Endothelial cell of umbilical vein (primary cell): Measurements from ENCODE around the gene JHY. TPM values are rescaled to one million over a fixed set of nuclear protein-coding genes. Genes with fewer than 3 reads are reported as not detected.

Source experiments
- BruUV-seq: library from RNA; stranded (reverse); fragments of 400-500 nt; replicated peaks from 2 replicates; lab custom pipeline; 2021; lab: Mats Ljungman, UMichigan
- CTCF ChIA-PET: fragments of 300-600, 350-600 bp; sonication (Branson Sonifier 250); formaldehyde crosslinking; loops from one replicate; lab custom pipeline; 2021; ENCODE audit warnings: antibody characterized with exemption, inconsistent platforms; lab: Charles Lee
- POLR2A ChIA-PET: fragments of 300-600, 350-600 bp; sonication (Branson Sonifier 250); formaldehyde crosslinking; loops from one replicate; lab custom pipeline; 2021; ENCODE audit warnings: antibody characterized with exemption, inconsistent platforms; lab: Charles Lee
- DNase-seq: peaks from one replicate; pipeline ENCODE4 v3.0.0-alpha.2; 2011; ENCODE audit warnings: low read depth, low spot score
- FAIRE-seq: peaks from 2 replicates; lab custom pipeline; 2011; peaks lifted over from hg19 to GRCh38; lab: Jason Lieb, UNC
- H2AFZ ChIP-seq: 2 replicates; pipeline ENCODE4 v1.6.0; 2012; ENCODE audit warnings: low read depth, low read length, control low read depth, inconsistent platforms
- H3K27ac ChIP-seq: 2 replicates; pipeline ENCODE4 v1.5.1; 2011; ENCODE audit warnings: low read depth, mild to moderate bottlenecking, control low read depth, low read length, moderate library complexity; ENCODE audit not compliant: insufficient read depth
- H3K27me3 ChIP-seq, 2 experiments: 2 replicates each; pipeline versions ENCODE4 v1.6.0 to v1.6.1; 2011; ENCODE audit warnings: low read length in 2 of 2, mixed read lengths in 1 of 2; ENCODE audit not compliant: control insufficient read depth in 2 of 2, insufficient read depth in 2 of 2
- H3K36me3 ChIP-seq, 2 experiments: 2 replicates in 1 of 2; 3 replicates in 1 of 2; pipeline ENCODE4 v1.5.1; 2011; ENCODE audit warnings: low read length in 2 of 2, mild to moderate bottlenecking in 1 of 2, moderate library complexity in 1 of 2; ENCODE audit not compliant: control insufficient read depth in 2 of 2, insufficient read depth in 2 of 2; ENCODE audit errors: extremely low read depth in 1 of 2
- H3K4me1 ChIP-seq: 3 replicates; pipeline ENCODE4 v1.5.1; 2011; ENCODE audit warnings: mild to moderate bottlenecking, low read length; ENCODE audit not compliant: control insufficient read depth, insufficient read depth; ENCODE audit errors: extremely low read depth
- H3K4me2 ChIP-seq: 2 replicates; pipeline ENCODE4 v1.6.1; 2011; ENCODE audit warnings: low read length, control low read depth, mixed read lengths; ENCODE audit not compliant: insufficient read depth
- H3K4me3 ChIP-seq, 3 experiments: fragments of 200-600 bp in 1 of 3; sonication (generic), shearing (Covaris generic) in 1 of 3; replicated peaks in 1 of 3; 2 replicates each; pipeline ENCODE4 v1.5.1; 2011 to 2016; ENCODE audit warnings: control low read depth in 3 of 3, low read length in 3 of 3, mild to moderate bottlenecking in 2 of 3, inconsistent platforms in 1 of 3, low read depth in 1 of 3, moderate library complexity in 1 of 3; ENCODE audit not compliant: insufficient read depth in 1 of 3
- H3K79me2 ChIP-seq: 2 replicates; pipeline ENCODE4 v1.6.0; 2012; ENCODE audit warnings: low read length, inconsistent platforms; ENCODE audit not compliant: control insufficient read depth, insufficient read depth
- H3K9ac ChIP-seq: replicated peaks from 2 replicates; pipeline ENCODE3; 2011; ENCODE audit warnings: low read length, control low read depth; ENCODE audit not compliant: insufficient read depth; ENCODE audit errors: extremely low read depth
- H3K9me1 ChIP-seq: replicated peaks from 3 replicates; pipeline ENCODE4 v1.6.0; 2011; ENCODE audit warnings: mild to moderate bottlenecking, low read length; ENCODE audit not compliant: control insufficient read depth, insufficient read depth; ENCODE audit errors: extremely low read depth
- H3K9me3 ChIP-seq: replicated peaks from 2 replicates; pipeline ENCODE4 v1.5.1; 2012; ENCODE audit warnings: low read length, inconsistent platforms; ENCODE audit not compliant: control insufficient read depth, insufficient read depth
- H4K20me1 ChIP-seq: replicated peaks from 2 replicates; pipeline ENCODE3; 2011; ENCODE audit warnings: mild to moderate bottlenecking, low read length; ENCODE audit not compliant: control insufficient read depth, insufficient read depth; ENCODE audit errors: extremely low read depth
- CTCF ChIP-seq, 2 donors: IDR thresholded peaks; 1 replicate in 1 of 2; 2 replicates in 1 of 2; pipeline ENCODE4 v1.5.1; 2011; ENCODE audit warnings: low read length in 2 of 2, mild to moderate bottlenecking in 2 of 2, moderate library complexity in 2 of 2, control low read depth in 1 of 2, inconsistent platforms in 1 of 2, low read depth in 1 of 2; ENCODE audit not compliant: insufficient read depth in 1 of 2; ENCODE audit errors: extremely low read depth in 1 of 2
- EZH2 ChIP-seq: IDR thresholded peaks from 2 replicates; pipeline ENCODE4 v1.6.1; 2012; ENCODE audit warnings: borderline replicate concordance, low read depth, mild to moderate bottlenecking, moderate library complexity, low read length, inconsistent platforms; ENCODE audit not compliant: severe bottlenecking
- GATA2 ChIP-seq: IDR thresholded peaks from 2 replicates; pipeline ENCODE4 v1.7.0; 2011; ENCODE audit warnings: low read depth, mild to moderate bottlenecking, moderate library complexity, mixed read lengths, low read length; ENCODE audit not compliant: insufficient read length, insufficient read depth
- MAX ChIP-seq: IDR thresholded peaks from 2 replicates; pipeline ENCODE4 v1.6.1; 2011; ENCODE audit not compliant: insufficient read depth, insufficient read length
- MYC ChIP-seq: IDR thresholded peaks from one replicate; pipeline ENCODE4 v1.6.1; 2011; ENCODE audit warnings: mild to moderate bottlenecking, low read depth, low read length
- POLR2A ChIP-seq: IDR thresholded peaks from 2 replicates; pipeline ENCODE4 v1.6.1; 2012; ENCODE audit warnings: low read depth, mild to moderate bottlenecking, control low read depth, low read length
- POLR2AphosphoS5 ChIP-seq: IDR thresholded peaks from 2 replicates; pipeline ENCODE4 v1.6.1; 2012; ENCODE audit warnings: low read depth, mild to moderate bottlenecking, control low read depth, low read length, moderate library complexity; ENCODE audit not compliant: insufficient read depth
- dilution Hi-C: fragments of 300-500 bp; cut with MboI; formaldehyde crosslinking; loops from one replicate; pipeline ENCODE4 v1.15.0; 2019; ENCODE audit warnings: low sequenced_read_pairs; ENCODE audit not compliant: extremely low pct_ligation_motif_present
- intact Hi-C: fragments of 100-400 bp; cut with micrococcal nuclease; formaldehyde crosslinking; loops from one replicate; pipeline ENCODE4 v1.10.0; 2022
- polyA plus RNA-seq, 4 experiments: library from polyadenylated mRNA; depleted of rRNA in 3 of 4; stranded (reverse) in 3 of 4; unstranded in 1 of 4; fragments of >200 nt; gene quantifications; 2 replicates each; pipeline versions ENCODE4 v1.2.1 to v1.2.3, GENCODE V29; 2011 to 2012; ENCODE audit warnings: missing spikeins in 1 of 4
- total RNA-seq: library from RNA; stranded (reverse); gene quantifications from 2 replicates; pipeline ENCODE4 v1.2.3, GENCODE V29; 2021

JHY gene
- total and polyA plus RNA-seq, 2 donors (not counting 3 experiments of a cell fraction or from before 2014, with no cell fraction given), result 1.8 to 3.9 TPM

GRCh38 chr11:122963961-122964360, 81.4 kb downstream of the JHY start:
- intact Hi-C loops, result no loop called here
- no peaks in the 10 kb centered on the region for H3K4me1 ChIP-seq
- FAIRE-seq, result no peak

More at GRCh38 chr11:122963961-122964360, 81.4 kb downstream of the JHY start:
- H4K20me1 ChIP-seq, result no peaks in the 10 kb centered on the region
- BruUV-seq, result no TSS peak
- no peaks in the 10 kb centered on the region for H3K9me3 ChIP-seq
- dilution Hi-C loops, result no loop called here
- no peaks in the 10 kb centered on the region for H3K36me3 ChIP-seq
- no peak overlapping the region for H3K9ac ChIP-seq
- no peak for DNase-seq
- no peak overlapping the region for H3K27ac ChIP-seq
- H3K27me3 ChIP-seq, result peaks cover 9 to 17% of the 10 kb centered on the region in 2 experiments
- TF ChIP-seq POLR2AphosphoS5 (no peak), EZH2 (no peak), MYC (no peak), CTCF (IDR thresholded peaks at IDR 0.05; ENCODE audit: extremely low read depth in 1 of 2, insufficient read depth in 1 of 2, low read depth in 1 of 2, low read length in 2 of 2) (no peak), MAX (no peak), GATA2 (no peak), POLR2A (no peak)
- ChIA-PET POLR2A (no interaction called here), CTCF (interaction anchor here (0.6 kb wide), 1 partner anchor 919 kb away, joined by 3 read pairs; no protein-coding TSS in a partner anchor)
- no peaks in the 10 kb centered on the region for H3K9me1 ChIP-seq
- no peak overlapping the region for H2AFZ ChIP-seq
- H3K4me3 ChIP-seq, result no peak overlapping the region
- no peak overlapping the region for H3K4me2 ChIP-seq
- no peaks in the 10 kb centered on the region for H3K79me2 ChIP-seq
